ENCODE results near the gene FXYD4. TPM values are rescaled to one million over a fixed set of nuclear protein-coding genes. Genes with fewer than 3 reads are reported as not detected.
"Not testable (repeated sequence)": the region's sequence is repeated elsewhere in the genome, so short reads cannot be mapped to it uniquely, and the experiment has no call there.

The FXYD4 gene
- total RNA-seq, 1 experiment from 2014 or later, result not detected

GRCh38 chr10:43390759-43391158 is 19.3 kb downstream of the FXYD4 start:
- peak; percentile 63 for DNase-seq (ENCODE audit: low spot score)

DNA sequence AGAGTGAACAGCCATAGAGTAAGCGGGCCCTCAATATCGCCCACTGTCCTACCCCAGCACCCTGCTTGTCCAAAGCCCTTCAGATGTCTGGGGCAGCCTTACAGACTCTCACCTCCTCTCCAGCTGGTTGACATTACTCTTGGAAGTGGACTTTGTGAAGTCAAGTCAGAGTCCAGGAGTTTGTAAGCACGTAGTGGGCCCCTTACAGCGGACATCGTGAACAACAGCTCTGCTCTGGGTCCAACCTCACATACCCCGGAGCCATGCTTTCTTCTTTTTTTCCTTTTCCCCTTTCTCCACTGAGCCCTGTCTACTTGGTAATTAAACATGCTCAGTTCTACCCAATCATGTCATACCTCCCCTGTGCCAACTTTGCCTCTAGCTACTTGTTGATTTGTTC is 20.1 kb downstream of the FXYD4 start:
- DNase-seq (ENCODE audit: low spot score), result no peak

More at GRCh38 chr10:43390759-43391158, 19.3 kb downstream of the FXYD4 start:
- in situ Hi-C loops (cut with HindIII; ENCODE audit: low sequenced_read_pairs), result no loop called here

GRCh38 chr10:43392748-43393147 is 21.3 kb downstream of the FXYD4 start:
- no peak for DNase-seq (ENCODE audit: low spot score)
- in situ Hi-C loops (cut with HindIII; ENCODE audit: low sequenced_read_pairs), result no loop called here

More for the DNA sequence above, 20.1 kb downstream of the FXYD4 start:
- in situ Hi-C loops (cut with HindIII; ENCODE audit: low sequenced_read_pairs), result no loop called here

DNA sequence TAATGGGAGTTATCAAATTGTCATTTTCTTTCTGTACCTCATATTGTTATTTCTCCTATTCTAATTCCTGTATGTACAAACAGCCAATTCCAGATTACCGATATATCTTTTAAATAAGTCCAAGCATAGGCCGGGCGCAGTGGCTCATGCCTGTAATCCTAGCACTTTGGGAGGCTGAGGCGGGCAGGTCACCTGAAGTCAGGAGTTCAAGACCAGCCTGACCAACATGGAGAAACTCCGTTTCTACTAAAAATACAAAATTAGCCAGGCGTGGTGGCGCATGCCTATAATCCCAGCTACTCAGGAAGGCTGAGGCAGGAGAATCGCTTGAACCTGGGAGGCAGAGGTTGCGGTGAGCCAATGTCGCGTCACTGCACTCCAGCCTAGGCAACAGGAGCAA is 21.8 kb downstream of the FXYD4 start:
- DNase-seq (ENCODE audit: low spot score); in situ Hi-C loops (cut with HindIII; ENCODE audit: low sequenced_read_pairs): not testable (repeated sequence)

DNA sequence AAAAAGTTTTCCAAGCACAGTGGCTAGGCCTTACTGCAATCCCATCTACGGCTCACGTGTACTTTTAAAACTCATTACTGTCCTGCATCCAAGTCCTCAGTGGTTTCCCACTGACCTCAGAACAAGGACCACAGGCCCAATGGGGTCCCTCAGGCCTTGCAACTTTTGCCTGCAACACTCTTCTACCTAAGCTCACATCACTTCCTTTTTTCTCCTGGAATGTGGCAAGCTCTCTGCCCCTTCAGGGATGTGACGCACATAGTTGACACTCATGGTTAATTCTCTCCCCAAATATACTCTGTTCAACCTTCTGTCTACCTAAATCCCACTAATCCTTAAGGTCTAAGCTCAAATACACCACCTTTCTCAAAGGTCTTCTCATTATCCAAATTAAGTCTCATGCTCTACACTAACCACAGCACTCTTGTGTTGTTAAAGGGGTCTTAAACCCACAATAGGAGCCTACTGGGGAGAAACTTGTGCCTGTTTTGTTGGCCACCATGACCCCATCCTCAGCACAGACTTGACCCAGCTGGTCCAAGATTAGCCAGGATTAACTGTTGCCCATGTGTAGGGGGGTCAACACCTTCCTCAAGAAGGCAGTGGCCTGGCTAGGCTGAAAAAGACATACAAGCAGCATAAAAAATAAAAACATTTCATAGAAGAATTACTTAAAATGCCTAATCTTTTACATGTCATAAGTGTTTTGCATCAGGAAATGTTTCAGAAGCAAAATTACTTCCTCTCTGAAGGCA is 22.3 kb downstream of the FXYD4 start:
- in situ Hi-C loops (cut with HindIII; ENCODE audit: low sequenced_read_pairs), result no loop called here
- no peak for DNase-seq (ENCODE audit: low spot score)

DNA sequence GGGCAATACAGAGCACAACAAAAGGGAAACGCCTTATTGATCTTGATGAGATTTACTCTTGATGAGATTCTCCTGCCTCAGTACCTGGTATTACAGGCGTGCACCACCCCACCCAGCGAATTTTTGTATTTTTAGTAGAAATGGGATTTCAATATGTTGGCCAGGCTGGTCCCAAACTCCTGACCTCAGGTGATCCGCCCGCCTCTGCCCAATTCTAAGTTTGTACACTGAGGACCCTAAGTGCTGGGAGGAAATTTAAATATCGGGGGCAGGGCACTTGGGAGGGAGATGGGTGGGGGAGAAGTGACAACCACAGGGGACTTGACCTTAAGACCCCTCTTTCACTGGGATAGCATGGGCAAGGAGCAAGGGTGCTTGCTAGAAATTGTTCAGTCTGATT is 23.4 kb downstream of the FXYD4 start:
- no peak for DNase-seq (ENCODE audit: low spot score)
- in situ Hi-C loops (cut with HindIII; ENCODE audit: low sequenced_read_pairs), result no loop called here

- peak; percentile 33 for DNase-seq (ENCODE audit: low spot score)
- in situ Hi-C loops (cut with HindIII; ENCODE audit: low sequenced_read_pairs), result no loop called here
These were observed 24.2 kb downstream of the FXYD4 start for GRCh38 chr10:43395571-43396060.

- peak; percentile 65 for DNase-seq (ENCODE audit: low spot score)
- in situ Hi-C loops (cut with HindIII; ENCODE audit: low sequenced_read_pairs), result no loop called here
These were observed 24.9 kb downstream of the FXYD4 start for GRCh38 chr10:43396061-43396927.

GRCh38 chr10:43396928-43397624 is 25.6 kb downstream of the FXYD4 start:
- peak; percentile 89 for DNase-seq (ENCODE audit: low spot score)

DNA sequence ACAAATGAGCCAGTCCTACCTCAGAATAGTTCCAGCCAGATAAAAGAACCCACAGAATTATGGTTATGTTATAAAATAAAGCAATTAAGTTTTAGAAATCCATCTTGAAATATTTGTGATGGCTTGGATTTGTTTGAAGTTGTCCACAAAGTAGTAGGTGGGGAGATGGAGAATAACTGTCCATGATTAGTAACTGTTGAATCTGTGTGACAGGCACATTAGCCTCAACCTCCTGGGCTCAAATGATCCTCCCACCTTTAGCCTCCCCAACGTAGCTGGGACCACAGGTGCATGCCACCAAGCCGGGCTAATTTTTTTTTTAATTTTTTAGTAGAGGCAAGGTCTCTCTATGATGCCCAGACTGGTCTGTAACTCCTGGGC is 27.5 kb downstream of the FXYD4 start:
- DNase-seq (ENCODE audit: low spot score), result no peak
- in situ Hi-C loops (cut with HindIII; ENCODE audit: low sequenced_read_pairs), result no loop called here

More at GRCh38 chr10:43396928-43397624, 25.6 kb downstream of the FXYD4 start:
- in situ Hi-C loops (cut with HindIII; ENCODE audit: low sequenced_read_pairs), result no loop called here

- in situ Hi-C loops (cut with HindIII; ENCODE audit: low sequenced_read_pairs), result no loop called here
These were observed 28.2 kb downstream of the FXYD4 start for GRCh38 chr10:43399320-43400310.

GRCh38 chr10:43401627-43402026 is 30.2 kb downstream of the FXYD4 start:
- in situ Hi-C loops (cut with HindIII; ENCODE audit: low sequenced_read_pairs), result no loop called here
- DNase-seq (ENCODE audit: low spot score), result no peak

More at GRCh38 chr10:43399320-43400310, 28.2 kb downstream of the FXYD4 start:
- DNase-seq (ENCODE audit: low spot score), result no peak

- in situ Hi-C loops (cut with HindIII; ENCODE audit: low sequenced_read_pairs), result no loop called here
- DNase-seq (ENCODE audit: low spot score), result no peak
These were observed 30.7 kb downstream of the FXYD4 start for GRCh38 chr10:43402176-43402575.

DNA sequence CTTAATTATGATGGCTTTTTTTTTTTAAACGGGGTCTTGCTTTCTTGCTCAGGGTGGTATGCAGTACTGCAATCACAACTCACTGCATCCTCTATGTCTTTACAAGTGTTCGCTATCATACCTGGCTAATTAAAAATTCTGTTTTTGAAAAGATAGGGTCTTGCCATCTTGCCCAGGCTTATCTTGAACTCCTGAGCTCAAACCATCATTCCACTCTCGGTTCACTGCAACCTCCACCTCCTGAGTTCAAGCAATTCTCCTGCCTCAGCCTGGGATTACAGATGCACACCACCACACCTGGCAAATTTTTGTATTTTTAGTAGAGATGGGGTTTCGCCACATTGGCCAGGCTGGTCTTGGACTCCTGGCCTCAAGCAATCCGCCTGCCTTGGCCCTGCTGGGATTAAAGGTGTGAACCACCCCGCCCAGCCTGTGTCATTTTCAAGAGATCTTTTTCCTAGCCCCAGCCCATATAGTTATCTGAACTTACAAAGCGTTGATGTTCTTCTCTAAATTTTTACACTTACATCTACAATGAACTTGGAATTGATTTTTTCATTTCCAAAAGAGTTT is 31.5 kb downstream of the FXYD4 start:
- DNase-seq (ENCODE audit: low spot score), result no peak
- in situ Hi-C loops (cut with HindIII; ENCODE audit: low sequenced_read_pairs), result no loop called here

DNA sequence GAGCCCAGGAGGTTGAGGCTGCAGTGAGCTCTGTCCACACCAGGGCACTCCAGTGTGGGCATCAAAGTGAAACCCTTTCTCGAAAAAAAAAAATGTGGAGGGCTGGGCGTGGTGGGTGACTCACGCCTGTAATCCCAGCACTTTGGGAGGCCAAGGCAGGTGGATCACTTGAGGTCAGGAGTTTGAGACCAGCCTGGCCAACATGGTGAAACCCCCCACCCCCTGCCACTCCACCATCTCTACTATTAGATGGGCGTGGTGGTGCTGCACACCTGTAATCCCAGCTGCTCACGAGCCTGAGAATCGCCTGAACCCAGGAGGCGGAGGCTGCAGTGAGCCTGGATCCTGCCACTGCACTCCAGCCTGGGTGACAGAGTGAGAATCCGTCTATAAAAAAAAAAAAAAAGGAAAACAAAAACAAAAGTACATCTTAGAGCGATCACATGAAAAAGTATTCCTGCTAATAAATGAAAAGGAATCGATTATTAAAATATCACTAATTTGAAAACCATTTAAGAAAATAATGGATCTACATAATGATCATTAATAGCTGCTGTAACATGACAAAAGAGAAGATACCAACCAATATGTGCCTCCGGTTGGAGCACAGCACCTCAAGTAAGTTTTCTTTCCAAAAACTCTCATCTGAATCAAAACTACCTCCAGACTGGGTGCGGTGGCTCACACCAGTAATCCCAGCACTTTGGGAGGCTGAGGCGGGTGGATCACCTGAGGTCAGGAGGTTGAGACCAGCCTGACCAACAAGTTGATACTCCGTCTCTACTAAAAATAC is 32.7 kb downstream of the FXYD4 start:
- DNase-seq (ENCODE audit: low spot score), result no peak
- in situ Hi-C loops (cut with HindIII; ENCODE audit: low sequenced_read_pairs), result no loop called here

- in situ Hi-C loops (cut with HindIII; ENCODE audit: low sequenced_read_pairs), result no loop called here
- no peak for DNase-seq (ENCODE audit: low spot score)
These were observed 33.3 kb downstream of the FXYD4 start for GRCh38 chr10:43404704-43405084.

GRCh38 chr10:43407148-43407575 is 35.7 kb downstream of the FXYD4 start:
- in situ Hi-C loops (cut with HindIII; ENCODE audit: low sequenced_read_pairs), result no loop called here
- no peak for DNase-seq (ENCODE audit: low spot score)

All from G401 (cell line).